Measurements from ENCODE around the gene STAT5B. TPM values are rescaled to one million over a fixed set of nuclear protein-coding genes. Genes with fewer than 3 reads are reported as not detected.

Gene STAT5B
- total and polyA plus RNA-seq, 2 of the 13 experiments (the other 11 are each of a cell fraction or from before 2014, with no cell fraction given) = 21.0 to 42.8 TPM

- TF ChIP-seq ZNF33B (CRISPR knock-in tag; IDR thresholded peaks at IDR 0.05) (0 out of 2 replicates have a peak, but pooled peaks have one; percentile 31), THRA (CRISPR knock-in tag; IDR thresholded peaks at IDR 0.05; ENCODE audit: borderline replicate concordance) (peak; percentile 71), CBX5 (CRISPR knock-in tag; IDR thresholded peaks at IDR 0.05; ENCODE audit: borderline replicate concordance) (peak; percentile 59; the same call in 1 of the 2 replicates), RXRA (CRISPR knock-in tag; IDR thresholded peaks at IDR 0.05) (peak; percentile 49; the same call in 1 of the 2 replicates), KDM2A (CRISPR knock-in tag; IDR thresholded peaks at IDR 0.05; ENCODE audit: borderline replicate concordance, low read depth) (peak; percentile 94), POGZ (CRISPR knock-in tag; IDR thresholded peaks at IDR 0.05) (peak; percentile 30; the same call in 1 of the 2 replicates), SP5 (CRISPR knock-in tag; IDR thresholded peaks at IDR 0.05; ENCODE audit: borderline replicate concordance, low read depth) (0 out of 2 replicates have a peak, but pooled peaks have one; percentile 52), ZNF205 (CRISPR knock-in tag; IDR thresholded peaks at IDR 0.05) (peak; percentile 90; the same call in 1 of the 2 replicates), THAP8 (CRISPR knock-in tag; IDR thresholded peaks at IDR 0.05; ENCODE audit: borderline replicate concordance) (no peak), ISL2 (CRISPR knock-in tag; IDR thresholded peaks at IDR 0.05) (peak; percentile 48; the same call in 1 of the 2 replicates), TFE3 (CRISPR knock-in tag; IDR thresholded peaks at IDR 0.05) (0 out of 2 replicates have a peak, but pooled peaks have one; percentile 60), KDM4B (CRISPR knock-in tag; IDR thresholded peaks at IDR 0.05) (peak; percentile 79; the same call in 1 of the 2 replicates), MIXL1 (CRISPR knock-in tag; IDR thresholded peaks at IDR 0.05) (peak; percentile 79), FOXO1 (CRISPR knock-in tag; IDR thresholded peaks at IDR 0.05) (peak; percentile 83; the same call in 1 of the 2 replicates), KLF9 (CRISPR knock-in tag; IDR thresholded peaks at IDR 0.05; ENCODE audit: low read depth) (peak; percentile 89; the same call in 1 of the 2 replicates), SNAI1 (CRISPR knock-in tag; IDR thresholded peaks at IDR 0.05; ENCODE audit: borderline replicate concordance) (no peak), ARID5B (CRISPR knock-in tag; IDR thresholded peaks at IDR 0.05) (peak; percentile 66), CCAR2 (optimal IDR thresholded peaks at IDR 0.05; ENCODE audit: low read depth, low read length) (no peak), FOXA1 (IDR thresholded peaks at IDR 0.05) (no peak), FOXA1 (CRISPR knock-in tag; IDR thresholded peaks at IDR 0.05) (peak; percentile 21; the same call in 1 of the 2 replicates), REPIN1 (CRISPR knock-in tag; IDR thresholded peaks at IDR 0.05; ENCODE audit: borderline replicate concordance, low read depth) (peak; percentile 89; the same call in 1 of the 2 replicates), ARHGAP35 (CRISPR knock-in tag; IDR thresholded peaks at IDR 0.05; ENCODE audit: borderline replicate concordance) (0 out of 2 replicates have a peak, but pooled peaks have one; percentile 50)
These were observed 46.4 kb upstream of the STAT5B start (continued) for GRCh38 chr17:42322382-42323267.
